Tibial artery (tissue), 4 donors: ENCODE data around the gene INHBE.

ENCODE experiments used
- DNase-seq, 2 donors: peaks; one replicate each; pipeline ENCODE4 v3.0.0-alpha.2; 2019
- H3K27ac ChIP-seq, 2 donors: fragments of 200-600 bp; sonication (generic) in 1 of 2; 1 replicate in 1 of 2; 2 replicates in 1 of 2; pipeline ENCODE4 v1.5.1; 2018 to 2019; ENCODE audit warnings: mild to moderate bottlenecking in 1 of 2
- H3K27me3 ChIP-seq, 2 donors: fragments of 200-600 bp; sonication (generic) in 1 of 2; one replicate each; pipeline versions ENCODE4 v1.5.1 to v1.6.0; 2016 to 2019
- H3K36me3 ChIP-seq, 3 donors: fragments of 200-600 bp; sonication (generic) in 2 of 3; one replicate each; pipeline ENCODE4 v1.5.1; 2016 to 2019; ENCODE audit warnings: mild to moderate bottlenecking in 2 of 3
- H3K4me1 ChIP-seq, 4 donors: fragments of 200-600 bp; sonication (generic) in 2 of 4; 1 replicate in 3 of 4; 2 replicates in 1 of 4; pipeline ENCODE4 v1.5.1; 2016 to 2019
- H3K4me3 ChIP-seq, 2 donors: fragments of 200-600 bp; sonication (generic) in 1 of 2; 1 replicate in 1 of 2; 2 replicates in 1 of 2; pipeline ENCODE4 v1.5.1; 2018 to 2019; ENCODE audit warnings: mild to moderate bottlenecking in 2 of 2
- H3K9me3 ChIP-seq, 3 donors: fragments of 200-600 bp; sonication (generic) in 1 of 3; one replicate each; pipeline ENCODE4 v1.5.1; 2016 to 2019
- intact Hi-C: fragments of 100-400 bp; cut with DNase I; formaldehyde crosslinking; loops from one replicate; pipeline ENCODE4 v1.15.0; 2023; ENCODE audit warnings: low total_unique reads
- TF ChIP-seq, protein P1 (sequence below), 2 experiments: fragments of 200-600 bp in 1 of 2; fragments of 450-650 bp in 1 of 2; IDR thresholded peaks; one replicate each; pipeline ENCODE4 v1.5.1; 2017 to 2019; ENCODE audit warnings: antibody characterized with exemption in 2 of 2, mild to moderate bottlenecking in 1 of 2, moderate library complexity in 1 of 2

The INHBE gene

DNA sequence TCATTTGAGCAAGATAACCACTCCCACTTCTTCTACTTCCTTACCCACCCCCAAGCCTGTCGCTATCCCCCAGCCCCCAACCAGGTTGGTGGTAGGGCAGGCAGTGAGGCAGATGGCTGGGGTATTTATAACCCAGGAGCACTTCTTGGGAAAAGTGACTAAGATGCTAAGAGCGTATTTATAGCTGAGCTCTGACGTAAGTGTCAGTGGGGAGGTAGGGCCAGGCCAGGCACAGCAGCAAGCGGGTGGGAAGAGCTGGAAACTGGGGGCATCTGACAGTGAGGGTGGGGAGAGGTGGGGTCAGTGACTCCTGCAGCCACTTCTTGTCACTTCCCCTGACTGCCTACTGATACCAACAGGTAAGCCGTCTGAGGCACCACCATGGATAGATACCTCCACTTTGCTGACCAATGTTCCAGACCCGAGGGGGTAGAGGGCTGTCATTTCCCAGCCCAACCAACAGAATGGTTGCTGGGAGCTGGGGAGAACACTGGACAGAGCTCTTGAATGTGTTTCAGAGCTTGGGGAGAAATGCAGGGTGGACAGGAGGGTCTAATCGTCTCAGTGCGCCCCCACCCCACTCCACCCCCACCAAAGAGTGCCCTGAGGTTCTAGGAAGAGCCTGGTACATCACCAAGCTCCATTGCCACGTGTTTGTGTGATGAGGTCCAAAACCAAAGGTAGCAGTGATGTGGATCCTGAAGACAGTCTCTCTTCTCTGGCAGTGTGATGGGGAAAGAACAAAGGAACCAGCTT lies 2.7 kb upstream of the INHBE start:
- Histone ChIP-seq H3K36me3 (no peaks in the 10 kb centered on the region), H3K27me3 (peaks cover 0 to 3% of the 10 kb centered on the region in 2 donors), H3K4me1 (peaks cover 0 to 25% (median 18%) of the 10 kb centered on the region in 4 donors), H3K27ac (peak overlapping the region; percentile 82 to 89), H3K9me3 (no peaks in the 10 kb centered on the region), H3K4me3 (peak overlapping the region in 1 of 2 donors; percentile 0)
- peak in 1 of 2 donors; percentile 83 for DNase-seq
- TF ChIP-seq, protein P1, sequence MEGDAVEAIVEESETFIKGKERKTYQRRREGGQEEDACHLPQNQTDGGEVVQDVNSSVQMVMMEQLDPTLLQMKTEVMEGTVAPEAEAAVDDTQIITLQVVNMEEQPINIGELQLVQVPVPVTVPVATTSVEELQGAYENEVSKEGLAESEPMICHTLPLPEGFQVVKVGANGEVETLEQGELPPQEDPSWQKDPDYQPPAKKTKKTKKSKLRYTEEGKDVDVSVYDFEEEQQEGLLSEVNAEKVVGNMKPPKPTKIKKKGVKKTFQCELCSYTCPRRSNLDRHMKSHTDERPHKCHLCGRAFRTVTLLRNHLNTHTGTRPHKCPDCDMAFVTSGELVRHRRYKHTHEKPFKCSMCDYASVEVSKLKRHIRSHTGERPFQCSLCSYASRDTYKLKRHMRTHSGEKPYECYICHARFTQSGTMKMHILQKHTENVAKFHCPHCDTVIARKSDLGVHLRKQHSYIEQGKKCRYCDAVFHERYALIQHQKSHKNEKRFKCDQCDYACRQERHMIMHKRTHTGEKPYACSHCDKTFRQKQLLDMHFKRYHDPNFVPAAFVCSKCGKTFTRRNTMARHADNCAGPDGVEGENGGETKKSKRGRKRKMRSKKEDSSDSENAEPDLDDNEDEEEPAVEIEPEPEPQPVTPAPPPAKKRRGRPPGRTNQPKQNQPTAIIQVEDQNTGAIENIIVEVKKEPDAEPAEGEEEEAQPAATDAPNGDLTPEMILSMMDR (IDR thresholded peaks at IDR 0.05): no peak
- intact Hi-C loops: loop anchor here (5.0 kb wide), 2 partner anchors 185 to 330 kb away; no protein-coding TSS in a partner anchor

DNA sequence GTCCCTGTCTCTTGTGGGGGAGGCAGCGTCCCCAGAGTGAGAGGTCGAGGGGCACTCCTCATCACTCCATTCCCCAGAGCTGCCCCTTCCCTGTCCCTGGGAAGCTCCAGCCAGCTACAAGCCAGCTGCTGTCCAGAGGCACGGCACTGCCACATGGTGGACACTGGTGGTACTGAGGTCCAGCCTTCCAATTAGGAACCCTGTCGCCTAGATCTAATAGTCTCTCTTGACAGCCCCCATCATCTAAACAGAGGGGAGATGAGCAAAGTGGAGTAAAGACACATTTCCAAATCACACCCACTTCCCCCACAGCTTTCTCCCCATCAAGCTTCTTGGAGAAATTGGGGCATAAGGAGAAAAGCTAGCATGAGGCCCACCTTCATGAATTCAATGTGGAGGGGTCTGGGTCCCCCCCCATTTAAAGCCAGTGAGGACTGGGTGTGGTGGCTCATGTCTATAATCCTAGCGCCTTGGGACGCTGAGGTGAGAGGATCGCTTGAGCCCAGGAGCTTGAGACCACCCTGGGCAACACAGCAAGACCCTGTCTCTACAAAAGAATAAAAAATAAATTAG lies 2.1 kb upstream of the INHBE start:
- Histone ChIP-seq H3K36me3 (no peaks in the 10 kb centered on the region), H3K4me1 (peaks cover 0 to 25% (median 18%) of the 10 kb centered on the region in 4 donors), H3K27me3 (peaks cover 0 to 3% of the 10 kb centered on the region in 2 donors), H3K9me3 (no peaks in the 10 kb centered on the region), H3K27ac (peak overlapping the region; percentile 82 to 89), H3K4me3 (no peak overlapping the region)
- peak; percentile 81 to 86 for DNase-seq
- intact Hi-C loops: loop anchor here (1.0 to 5.0 kb wide), 3 partner anchors 146 to 331 kb away; no protein-coding TSS in a partner anchor
- TF ChIP-seq, protein P1 (IDR thresholded peaks at IDR 0.05): peak; percentile 93 to 97

- H3K4me1 ChIP-seq: peaks cover 0 to 25% (median 20%) of the 10 kb centered on the region in 4 donors
- no peaks in the 10 kb centered on the region for H3K36me3 ChIP-seq
- H3K9me3 ChIP-seq: no peaks in the 10 kb centered on the region
- H3K27ac ChIP-seq: no peak overlapping the region
- H3K27me3 ChIP-seq: peaks cover 0 to 3% of the 10 kb centered on the region in 2 donors
- TF ChIP-seq, protein P1 (IDR thresholded peaks at IDR 0.05): no peak
- no peak for DNase-seq
- H3K4me3 ChIP-seq: no peak overlapping the region
- intact Hi-C loops: loop anchor here (5.0 kb wide), 2 partner anchors 187 to 332 kb away; no protein-coding TSS in a partner anchor
Observed at GRCh38 chr12:57454213-57454565, 918 bp upstream of the INHBE start.

GRCh38 chr12:57455374-57456144 lies 452 bp downstream of the INHBE start:
- no peaks in the 10 kb centered on the region for H3K36me3 ChIP-seq
- H3K4me3 ChIP-seq: no peak overlapping the region
- no peak overlapping the region for H3K27ac ChIP-seq
- peaks cover 0 to 3% of the 10 kb centered on the region in 2 donors for H3K27me3 ChIP-seq
- TF ChIP-seq, protein P1 (IDR thresholded peaks at IDR 0.05): no peak
- intact Hi-C loops: no loop called here
- peaks cover 0 to 33% (median 28%) of the 10 kb centered on the region in 4 donors for H3K4me1 ChIP-seq
- DNase-seq: no peak
- no peaks in the 10 kb centered on the region for H3K9me3 ChIP-seq

- DNase-seq: no peak
- Histone ChIP-seq H3K4me3 (no peak overlapping the region), H3K36me3 (no peaks in the 10 kb centered on the region), H3K4me1 (peaks cover 0 to 38% (median 32%) of the 10 kb centered on the region in 4 donors), H3K27me3 (peaks cover 0 to 3% of the 10 kb centered on the region in 2 donors), H3K9me3 (no peaks in the 10 kb centered on the region), H3K27ac (no peak overlapping the region)
- TF ChIP-seq, protein P1 (IDR thresholded peaks at IDR 0.05): peak in 1 of 2 experiments; percentile 18
- intact Hi-C loops: no loop called here
Observed at GRCh38 chr12:57456145-57456700, 1.1 kb downstream of the INHBE start.
